ENCODE data around the gene LTA4H.

Gene LTA4H

DNA sequence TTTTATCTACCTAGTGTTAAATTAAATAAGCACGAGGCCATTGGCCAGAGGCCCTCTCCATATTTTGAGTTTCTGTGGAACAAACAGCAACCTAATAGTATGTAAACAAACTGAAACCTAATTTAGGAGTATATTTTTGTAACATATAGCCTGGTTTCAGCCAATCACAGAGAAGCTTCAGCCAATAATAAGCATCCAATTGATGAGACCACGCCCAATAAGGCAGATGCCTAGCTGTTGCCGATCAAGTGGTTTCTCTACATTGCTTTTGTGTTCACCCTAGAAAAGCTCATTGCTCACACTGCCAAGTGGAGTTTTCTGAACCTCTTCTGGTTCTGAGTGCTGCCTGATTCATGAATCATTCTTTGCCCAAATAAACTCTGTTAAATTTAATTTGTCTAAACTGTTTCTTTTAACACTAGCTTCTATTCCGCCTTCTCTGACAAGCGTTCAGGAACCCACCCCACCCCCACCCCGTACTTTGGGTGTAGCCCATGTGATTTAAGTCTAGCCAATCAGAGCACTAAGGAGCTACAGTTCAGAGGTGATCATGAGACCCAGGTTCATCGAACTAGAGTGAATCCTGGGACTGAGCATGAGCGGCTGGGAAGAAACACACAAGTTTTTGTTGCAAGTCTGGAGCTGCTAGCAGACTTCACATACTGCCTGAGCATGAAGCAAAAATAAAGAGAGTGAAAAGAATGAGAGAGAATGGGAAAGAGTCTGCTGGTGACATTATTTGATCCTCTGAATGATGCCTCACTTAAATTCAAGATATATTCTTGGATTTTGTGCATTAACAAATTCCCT is 21.5 kb upstream of the LTA4H start:
- no peaks in the 10 kb centered on the region for H3K36me3 ChIP-seq (ENCODE audit: insufficient read depth, insufficient read length, low read length)
- TF ChIP-seq YY1 (IDR thresholded peaks at IDR 0.05; ENCODE audit: insufficient read depth, insufficient read length) = no peak
- TF ChIP-seq SUZ12 (IDR thresholded peaks at IDR 0.05; ENCODE audit: extremely low read depth, insufficient read depth, insufficient read length) = no peak
- no peak for DNase-seq (ENCODE audit: low read depth, low spot score)

DNA sequence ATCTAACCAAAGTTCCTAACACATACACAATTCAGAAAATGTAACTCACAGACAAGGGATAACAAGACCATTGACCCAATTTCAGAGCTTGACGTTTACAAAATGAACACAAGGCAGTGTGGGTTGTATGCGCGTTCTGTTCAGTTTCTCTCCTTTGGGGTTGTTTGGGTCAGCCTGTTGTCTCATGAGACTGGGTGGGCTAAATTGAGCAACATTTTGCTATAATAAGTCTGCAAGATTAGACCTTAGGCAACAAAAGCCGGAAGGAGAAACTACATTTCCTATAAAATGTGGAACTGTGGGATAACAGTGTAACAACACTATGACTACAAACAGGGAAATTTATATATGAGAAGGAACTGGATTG is 18.8 kb upstream of the LTA4H start:
- Histone ChIP-seq H3K4me3 (ENCODE audit: insufficient read length, low read depth) (no peak overlapping the region), H3K9ac (ENCODE audit: insufficient read length, low read depth) (no peak overlapping the region)
- DNase-seq (ENCODE audit: low read depth, low spot score) = no peak

More for the DNA sequence above, 21.5 kb upstream of the LTA4H start:
- Histone ChIP-seq H3K9ac (ENCODE audit: insufficient read length, low read depth) (no peak overlapping the region), H3K4me3 (ENCODE audit: insufficient read length, low read depth) (no peak overlapping the region), H3K4me1 (ENCODE audit: insufficient read depth, insufficient read length) (no peaks in the 10 kb centered on the region), H3K27me3 (ENCODE audit: insufficient read depth, insufficient read length) (no peaks in the 10 kb centered on the region), H3K9me3 (ENCODE audit: insufficient read depth, low read length) (peaks cover 30% of the 10 kb centered on the region; the same call in 1 of the 2 replicates)

DNA sequence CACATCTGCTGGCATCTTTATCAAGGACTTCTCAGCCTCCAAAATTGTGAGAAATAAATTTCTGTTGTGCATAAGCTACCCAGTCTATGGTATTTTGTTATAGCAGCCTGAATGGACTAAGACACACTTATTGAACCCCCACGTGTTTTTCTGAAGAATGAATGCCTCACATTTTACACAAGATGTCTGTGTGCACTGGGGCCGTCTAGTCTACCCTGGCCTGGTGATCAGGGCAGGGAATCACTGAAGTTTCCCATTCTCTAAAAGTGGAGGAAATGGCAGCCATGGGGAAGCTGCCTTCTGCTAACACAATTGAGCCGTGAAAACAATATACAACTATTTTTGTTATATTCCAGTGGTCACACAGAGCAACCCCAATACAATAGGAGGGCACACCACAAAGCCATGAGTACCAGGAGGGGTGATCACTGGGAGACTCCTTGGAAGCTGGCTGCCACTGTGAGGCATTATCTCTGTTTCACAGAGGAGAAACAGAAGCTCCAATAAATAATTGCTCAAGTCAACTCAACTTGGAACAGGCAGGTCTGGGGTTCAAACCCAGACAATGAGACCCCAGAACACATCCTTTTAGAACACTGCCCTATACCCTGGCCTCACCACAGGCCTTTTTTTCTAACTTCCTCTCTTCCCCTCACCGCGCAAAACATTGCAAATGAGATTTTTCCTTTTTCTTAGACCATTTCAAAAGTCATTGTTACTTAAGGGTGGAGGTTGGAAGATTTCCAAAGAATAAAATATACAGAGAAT is 18.3 kb upstream of the LTA4H start:
- no peak overlapping the region for H3K4me3 ChIP-seq (ENCODE audit: insufficient read length, low read depth)
- no peak for TF ChIP-seq ZNF274 (IDR thresholded peaks at IDR 0.05; ENCODE audit: low read depth, low read length)
- TF ChIP-seq SUZ12 (IDR thresholded peaks at IDR 0.05; ENCODE audit: extremely low read depth, insufficient read depth, insufficient read length) = no peak
- TF ChIP-seq YY1 (IDR thresholded peaks at IDR 0.05; ENCODE audit: insufficient read depth, insufficient read length) = no peak
- H3K27me3 ChIP-seq (ENCODE audit: insufficient read depth, insufficient read length) = no peaks in the 10 kb centered on the region
- no peak for DNase-seq (ENCODE audit: low read depth, low spot score)
- no peak overlapping the region for H3K9ac ChIP-seq (ENCODE audit: insufficient read length, low read depth)
- no peaks in the 10 kb centered on the region for H3K36me3 ChIP-seq (ENCODE audit: insufficient read depth, insufficient read length, low read length)
- no peaks in the 10 kb centered on the region for H3K4me1 ChIP-seq (ENCODE audit: insufficient read depth, insufficient read length)
- H3K9me3 ChIP-seq (ENCODE audit: insufficient read depth, low read length) = peaks cover 30% of the 10 kb centered on the region; the same call in 1 of the 2 replicates

More for the DNA sequence above, 18.8 kb upstream of the LTA4H start:
- Histone ChIP-seq H3K9me3 (ENCODE audit: insufficient read depth, low read length) (peaks cover 30% of the 10 kb centered on the region; the same call in 1 of the 2 replicates), H3K36me3 (ENCODE audit: insufficient read depth, insufficient read length, low read length) (no peaks in the 10 kb centered on the region), H3K4me1 (ENCODE audit: insufficient read depth, insufficient read length) (no peaks in the 10 kb centered on the region), H3K27me3 (ENCODE audit: insufficient read depth, insufficient read length) (no peaks in the 10 kb centered on the region)
- TF ChIP-seq ZNF274 (IDR thresholded peaks at IDR 0.05; ENCODE audit: low read depth, low read length) = no peak
- TF ChIP-seq YY1 (IDR thresholded peaks at IDR 0.05; ENCODE audit: insufficient read depth, insufficient read length) = no peak
- TF ChIP-seq SUZ12 (IDR thresholded peaks at IDR 0.05; ENCODE audit: extremely low read depth, insufficient read depth, insufficient read length) = no peak

DNA sequence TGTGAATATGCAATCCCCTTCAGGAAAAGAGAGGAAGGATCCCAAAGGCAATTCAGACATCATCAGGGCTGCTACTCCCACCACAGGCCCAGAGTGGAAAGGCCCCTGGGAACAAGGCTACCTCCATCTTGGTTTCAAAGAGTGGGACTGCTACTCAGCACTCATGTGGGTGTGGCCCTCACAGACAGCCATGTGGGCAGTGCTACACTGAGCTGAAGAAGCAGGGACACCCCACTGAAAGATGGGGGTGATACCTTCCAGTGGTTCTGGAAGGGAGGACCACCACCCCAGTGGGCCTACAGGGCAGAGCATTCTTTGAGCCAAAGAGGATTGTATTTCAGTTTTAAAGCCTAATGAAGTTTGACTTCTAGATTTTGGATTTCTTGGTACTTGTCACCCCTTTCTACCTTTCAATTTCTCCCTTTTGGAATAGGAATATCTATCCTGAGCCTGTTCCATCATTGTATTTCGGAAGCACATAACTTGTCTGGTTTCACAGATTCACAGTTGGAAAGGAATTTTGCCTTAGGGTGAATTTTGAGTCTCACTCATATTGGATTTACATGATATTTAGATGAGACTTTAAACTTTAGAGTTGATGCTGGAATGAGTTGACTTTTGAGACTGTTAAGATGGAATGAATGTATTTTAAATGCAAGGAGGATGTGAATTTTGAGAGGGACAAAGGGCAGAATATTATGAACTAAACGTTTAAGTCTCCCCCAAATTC is 16.5 kb upstream of the LTA4H start:
- Histone ChIP-seq H3K9ac (ENCODE audit: insufficient read length, low read depth) (no peak overlapping the region), H3K4me1 (ENCODE audit: insufficient read depth, insufficient read length) (no peaks in the 10 kb centered on the region), H3K27me3 (ENCODE audit: insufficient read depth, insufficient read length) (no peaks in the 10 kb centered on the region), H3K36me3 (ENCODE audit: insufficient read depth, insufficient read length, low read length) (no peaks in the 10 kb centered on the region), H3K9me3 (ENCODE audit: insufficient read depth, low read length) (peaks cover 27% of the 10 kb centered on the region; the same call in 1 of the 2 replicates), H3K4me3 (ENCODE audit: insufficient read length, low read depth) (no peak overlapping the region)
- DNase-seq (ENCODE audit: low read depth, low spot score) = no peak
- TF ChIP-seq ZNF274 (IDR thresholded peaks at IDR 0.05; ENCODE audit: low read depth, low read length) (no peak), SUZ12 (IDR thresholded peaks at IDR 0.05; ENCODE audit: extremely low read depth, insufficient read depth, insufficient read length) (no peak), YY1 (IDR thresholded peaks at IDR 0.05; ENCODE audit: insufficient read depth, insufficient read length) (no peak)

DNA sequence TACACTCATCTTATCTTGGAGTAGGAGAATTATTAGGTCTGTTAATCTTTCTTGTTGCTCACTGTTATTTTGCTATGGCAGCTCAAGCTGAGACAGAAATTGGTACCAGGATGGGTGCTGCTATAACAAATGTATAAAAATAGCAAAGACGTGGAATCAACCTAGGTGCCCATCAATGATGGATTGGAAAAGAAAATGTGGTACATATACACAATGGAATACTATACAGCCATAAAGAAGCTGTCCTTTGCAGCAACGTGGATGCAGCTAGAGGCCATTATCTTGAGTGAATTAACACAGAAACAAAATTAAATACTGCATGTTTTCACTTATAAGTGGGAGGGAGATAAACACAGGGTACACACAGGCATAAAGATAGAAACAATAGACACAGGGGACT is 14.8 kb upstream of the LTA4H start:
- Histone ChIP-seq H3K9me3 (ENCODE audit: insufficient read depth, low read length) (peaks cover 19% of the 10 kb centered on the region; the same call in 1 of the 2 replicates), H3K9ac (ENCODE audit: insufficient read length, low read depth) (no peak overlapping the region), H3K4me1 (ENCODE audit: insufficient read depth, insufficient read length) (no peaks in the 10 kb centered on the region), H3K36me3 (ENCODE audit: insufficient read depth, insufficient read length, low read length) (no peaks in the 10 kb centered on the region), H3K4me3 (ENCODE audit: insufficient read length, low read depth) (no peak overlapping the region), H3K27me3 (ENCODE audit: insufficient read depth, insufficient read length) (no peaks in the 10 kb centered on the region)
- TF ChIP-seq YY1 (IDR thresholded peaks at IDR 0.05; ENCODE audit: insufficient read depth, insufficient read length) = no peak
- no peak for TF ChIP-seq ZNF274 (IDR thresholded peaks at IDR 0.05; ENCODE audit: low read depth, low read length)
- no peak for DNase-seq (ENCODE audit: low read depth, low spot score)

DNA sequence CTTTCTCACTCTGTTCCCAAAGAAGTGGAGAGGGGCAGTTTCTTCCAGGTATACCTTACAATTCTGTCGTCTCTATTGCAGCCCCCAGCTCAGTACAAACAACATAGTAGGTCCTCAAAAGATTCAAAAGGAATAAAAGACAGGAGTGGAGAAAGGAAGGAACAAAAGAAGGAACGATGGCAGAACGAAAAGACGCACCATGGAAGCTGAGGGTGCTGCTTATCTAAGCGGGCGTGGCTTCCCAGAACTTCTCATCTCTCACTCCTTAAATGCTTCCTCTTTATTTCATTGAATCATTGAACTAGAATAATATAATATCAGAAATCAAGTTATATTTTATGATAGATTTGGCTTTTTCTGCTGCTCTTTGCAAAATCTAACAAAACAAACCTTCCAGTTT is 13.7 kb upstream of the LTA4H start:
- H3K9me3 ChIP-seq (ENCODE audit: insufficient read depth, low read length) = peaks cover 19% of the 10 kb centered on the region; the same call in 1 of the 2 replicates
- H3K27me3 ChIP-seq (ENCODE audit: insufficient read depth, insufficient read length) = no peaks in the 10 kb centered on the region
- no peak overlapping the region for H3K9ac ChIP-seq (ENCODE audit: insufficient read length, low read depth)
- H3K4me3 ChIP-seq (ENCODE audit: insufficient read length, low read depth) = no peak overlapping the region
- no peaks in the 10 kb centered on the region for H3K4me1 ChIP-seq (ENCODE audit: insufficient read depth, insufficient read length)
- no peak for DNase-seq (ENCODE audit: low read depth, low spot score)
- no peak for TF ChIP-seq SUZ12 (IDR thresholded peaks at IDR 0.05; ENCODE audit: extremely low read depth, insufficient read depth, insufficient read length)
- TF ChIP-seq YY1 (IDR thresholded peaks at IDR 0.05; ENCODE audit: insufficient read depth, insufficient read length) = no peak
- H3K36me3 ChIP-seq (ENCODE audit: insufficient read depth, insufficient read length, low read length) = no peaks in the 10 kb centered on the region

Data from NT2/D1 (cell line).